ENCODE measurements around the gene FUT1. TPM values are rescaled to one million over a fixed set of nuclear protein-coding genes. Genes with fewer than 3 reads are reported as not detected.

The FUT1 gene
- total RNA-seq, 1 experiment from 2014 or later: 30.5 TPM

GRCh38 chr19:48703316-48703715 lies 49.1 kb downstream of the FUT1 start:
- H3K36me3 ChIP-seq (ENCODE audit: control insufficient read depth, insufficient read depth, low read length): no peaks in the 10 kb centered on the region
- Mint-ChIP-seq H3K27ac (ENCODE audit: unreplicated experiment) (peak overlapping the region; percentile 30), H3K9me3 (ENCODE audit: unreplicated experiment) (no peaks in the 10 kb centered on the region), H3K36me3 (ENCODE audit: insufficient read depth, unreplicated experiment) (peaks cover 26% of the 10 kb centered on the region), H3K4me3 (ENCODE audit: unreplicated experiment) (no peak overlapping the region), H3K27me3 (ENCODE audit: insufficient read depth, unreplicated experiment) (no peaks in the 10 kb centered on the region), H3K4me1 (ENCODE audit: low read depth, unreplicated experiment) (no peaks in the 10 kb centered on the region)
- TF ChIP-seq CTCF (IDR thresholded peaks at IDR 0.05; ENCODE audit: insufficient read depth in 1 of 2, low read depth in 1 of 2, low read length in 1 of 2, severe bottlenecking in 1 of 2, unreplicated experiment in 1 of 2): no peak
- ChIA-PET CTCF (no interaction called here), POLR2A (no interaction called here)
- no peak for DNase-seq
- intact Hi-C loops (cut with micrococcal nuclease; ENCODE audit: unreplicated experiment): no loop called here
- no peak overlapping the region for H3K4me3 ChIP-seq (ENCODE audit: low read depth, low read length)
- H3K27me3 ChIP-seq (replicated peaks; ENCODE audit: control insufficient read depth, insufficient read depth, low read length): no peaks in the 10 kb centered on the region
- BruUV-seq (replicated peaks): no TSS peak
- H3K4me1 ChIP-seq: no peaks in the 10 kb centered on the region
- no peaks in the 10 kb centered on the region for H3K9me3 ChIP-seq

- no peaks in the 10 kb centered on the region for H3K9me3 ChIP-seq
- Mint-ChIP-seq H3K4me1 (ENCODE audit: low read depth, unreplicated experiment) (no peaks in the 10 kb centered on the region), H3K27me3 (ENCODE audit: insufficient read depth, unreplicated experiment) (no peaks in the 10 kb centered on the region), H3K9me3 (ENCODE audit: unreplicated experiment) (no peaks in the 10 kb centered on the region), H3K36me3 (ENCODE audit: insufficient read depth, unreplicated experiment) (peaks cover 25% of the 10 kb centered on the region), H3K4me3 (ENCODE audit: unreplicated experiment) (no peak overlapping the region), H3K27ac (ENCODE audit: unreplicated experiment) (peak overlapping the region; percentile 30)
- ChIA-PET POLR2A (no interaction called here), CTCF (no interaction called here)
- no peaks in the 10 kb centered on the region for H3K27me3 ChIP-seq (replicated peaks; ENCODE audit: control insufficient read depth, insufficient read depth, low read length)
- H3K4me1 ChIP-seq: no peaks in the 10 kb centered on the region
- BruUV-seq (replicated peaks): no TSS peak
- no peak for DNase-seq
- no peak for TF ChIP-seq CTCF (IDR thresholded peaks at IDR 0.05; ENCODE audit: insufficient read depth in 1 of 2, low read depth in 1 of 2, low read length in 1 of 2, severe bottlenecking in 1 of 2, unreplicated experiment in 1 of 2)
- H3K36me3 ChIP-seq (ENCODE audit: control insufficient read depth, insufficient read depth, low read length): no peaks in the 10 kb centered on the region
- intact Hi-C loops (cut with micrococcal nuclease; ENCODE audit: unreplicated experiment): no loop called here
- H3K4me3 ChIP-seq (ENCODE audit: low read depth, low read length): no peak overlapping the region
Measured at GRCh38 chr19:48702701-48703100, 49.7 kb downstream of the FUT1 start.

- Mint-ChIP-seq H3K27ac (ENCODE audit: unreplicated experiment) (no peak overlapping the region), H3K9me3 (ENCODE audit: unreplicated experiment) (no peaks in the 10 kb centered on the region), H3K4me1 (ENCODE audit: low read depth, unreplicated experiment) (peaks cover 7% of the 10 kb centered on the region), H3K36me3 (ENCODE audit: insufficient read depth, unreplicated experiment) (peaks cover 11% of the 10 kb centered on the region), H3K27me3 (ENCODE audit: insufficient read depth, unreplicated experiment) (no peaks in the 10 kb centered on the region), H3K4me3 (ENCODE audit: unreplicated experiment) (no peak overlapping the region)
- no TSS peak for BruUV-seq (replicated peaks)
- ChIA-PET POLR2A (interaction anchor here (0.6 kb wide), 2 partner anchors 61 to 92 kb away, joined by 5 to 7 read pairs; no protein-coding TSS in a partner anchor), CTCF (no interaction called here)
- intact Hi-C loops (cut with micrococcal nuclease; ENCODE audit: unreplicated experiment): no loop called here
- DNase-seq: no peak
- Histone ChIP-seq H3K4me1 (peaks cover 17% of the 10 kb centered on the region), H3K9me3 (no peaks in the 10 kb centered on the region), H3K36me3 (ENCODE audit: control insufficient read depth, insufficient read depth, low read length) (no peaks in the 10 kb centered on the region), H3K4me3 (ENCODE audit: low read depth, low read length) (no peak overlapping the region), H3K27me3 (replicated peaks; ENCODE audit: control insufficient read depth, insufficient read depth, low read length) (no peaks in the 10 kb centered on the region)
- TF ChIP-seq CTCF (IDR thresholded peaks at IDR 0.05; ENCODE audit: insufficient read depth in 1 of 2, low read depth in 1 of 2, low read length in 1 of 2, severe bottlenecking in 1 of 2, unreplicated experiment in 1 of 2): no peak
Measured at GRCh38 chr19:48698046-48698445, 54.4 kb downstream of the FUT1 start.

Other genes starting within 250 kb of the FUT1 start
- 22.4 and 22.6 TPM in 2 replicates for gene LMTK3, start 240.8 kb downstream of the FUT1 start, total RNA-seq (2022)
- gene SULT2B1, start 200.5 kb downstream of the FUT1 start, total RNA-seq (2022): 1.00 and 1.4 TPM in 2 replicates
- not detected in 2 replicates for gene SPACA4, start 145.9 kb downstream of the FUT1 start, total RNA-seq (2022)
- 5.8 and 6.8 TPM in 2 replicates for gene FAM83E, start 137.6 kb downstream of the FUT1 start, total RNA-seq (2022)
- 1,812 and 1,896 TPM in 2 replicates for gene RPL18, start 133.5 kb downstream of the FUT1 start, total RNA-seq (2022)
- 134 and 140 TPM in 2 replicates for gene SPHK2, start 133.1 kb downstream of the FUT1 start, total RNA-seq (2022)
- gene DBP, start 115.3 kb downstream of the FUT1 start, total RNA-seq (2022): 17.4 and 17.7 TPM in 2 replicates
- 10.5 and 15.9 TPM in 2 replicates for gene CA11, start 106.5 kb downstream of the FUT1 start, total RNA-seq (2022)
- 0.12 and 0.34 TPM in 2 replicates for gene NTN5, start 79.6 kb downstream of the FUT1 start, total RNA-seq (2022)
- gene FUT2, start 56.7 kb downstream of the FUT1 start, total RNA-seq (2022): 13.5 and 16.3 TPM in 2 replicates
- gene MAMSTR, start 32.9 kb downstream of the FUT1 start, total RNA-seq (2022): 1.7 and 1.9 TPM in 2 replicates
- gene RASIP1, start 12.0 kb downstream of the FUT1 start, total RNA-seq (2022): 5.4 and 5.9 TPM in 2 replicates
- gene IZUMO1, start 5.7 kb downstream of the FUT1 start, total RNA-seq (2022): 8.9 and 10.3 TPM in 2 replicates
- 1.9 and 3.0 TPM in 2 replicates for gene FGF21, start 2.9 kb upstream of the FUT1 start, total RNA-seq (2022)
- gene BCAT2, start 58.4 kb upstream of the FUT1 start, total RNA-seq (2022): 106 and 109 TPM in 2 replicates
- gene HSD17B14, start 83.8 kb upstream of the FUT1 start, total RNA-seq (2022): 27.8 and 30.8 TPM in 2 replicates
- gene PLEKHA4, start 116.0 kb upstream of the FUT1 start, total RNA-seq (2022): 3.9 and 5.6 TPM in 2 replicates
- 83.3 and 94.7 TPM in 2 replicates for gene PPP1R15A, start 119.8 kb upstream of the FUT1 start, total RNA-seq (2022)
- 0.61 and 1.1 TPM in 2 replicates for gene TULP2, start 146.1 kb upstream of the FUT1 start, total RNA-seq (2022)
- 140 and 142 TPM in 2 replicates for gene NUCB1, start 147.7 kb upstream of the FUT1 start, total RNA-seq (2022)
- gene DHDH, start 181.1 kb upstream of the FUT1 start, total RNA-seq (2022): 2.6 and 3.3 TPM in 2 replicates
- gene BAX, start 202.2 kb upstream of the FUT1 start, total RNA-seq (2022): 107 and 110 TPM in 2 replicates
- 2,542 and 2,963 TPM in 2 replicates for gene FTL, start 212.7 kb upstream of the FUT1 start, total RNA-seq (2022)
- gene GYS1, start 240.7 kb upstream of the FUT1 start, total RNA-seq (2022): 62.7 and 65.3 TPM in 2 replicates
- 165 and 172 TPM in 2 replicates for gene RUVBL2, start 241.2 kb upstream of the FUT1 start, total RNA-seq (2022)